DOHH2 (cell line): ENCODE results near the gene MC3R.

Experiments
- H3F3A ChIP-seq: fragments of 200-600 bp; sonication (generic), shearing (Covaris generic); 2 replicates; pipeline ENCODE4 v1.6.0; 2016; ENCODE audit warnings: antibody characterized with exemption, mild to moderate bottlenecking; ENCODE audit not compliant: control insufficient read depth, insufficient read depth
- H3K27ac ChIP-seq: fragments of 200-600 bp; sonication (generic); 2 replicates; pipeline ENCODE4 v1.5.1; 2014; ENCODE audit warnings: low read depth, mild to moderate bottlenecking, low read length, moderate library complexity
- H3K27me3 ChIP-seq: fragments of 200-600 bp; sonication (generic); 2 replicates; pipeline ENCODE4 v1.6.1; 2014; ENCODE audit warnings: mild to moderate bottlenecking, low read length, mixed read lengths; ENCODE audit not compliant: control insufficient read depth
- H3K36me3 ChIP-seq: fragments of 200-600 bp; sonication (generic); 2 replicates; pipeline ENCODE4 v1.6.1; 2014; ENCODE audit warnings: mild to moderate bottlenecking, low read length, moderate library complexity, mixed read lengths; ENCODE audit not compliant: control insufficient read depth
- H3K4me1 ChIP-seq: fragments of 200-600 bp; sonication (generic); 2 replicates; pipeline ENCODE4 v1.6.1; 2014; ENCODE audit warnings: mild to moderate bottlenecking, low read length, mixed read lengths; ENCODE audit not compliant: control insufficient read depth
- H3K4me2 ChIP-seq: fragments of 200-600 bp; sonication (generic); 2 replicates; pipeline ENCODE4 v1.6.0; 2014; ENCODE audit warnings: mild to moderate bottlenecking, low read length, moderate library complexity
- H3K4me3 ChIP-seq: fragments of 200-600 bp; sonication (generic); 2 replicates; pipeline ENCODE4 v1.5.1; 2014; ENCODE audit warnings: mild to moderate bottlenecking, low read length, mixed read lengths
- H3K79me2 ChIP-seq: fragments of 200-600 bp; sonication (generic); 2 replicates; pipeline ENCODE4 v1.6.1; 2014; ENCODE audit warnings: mild to moderate bottlenecking, low read length, mixed read lengths; ENCODE audit not compliant: control insufficient read depth
- H3K9me2 ChIP-seq: fragments of 200-600 bp; sonication (generic); replicated peaks from 2 replicates; pipeline ENCODE4 v1.6.1; 2014; ENCODE audit warnings: mild to moderate bottlenecking, low read length, mixed read lengths; ENCODE audit not compliant: control insufficient read depth
- H3K9me3 ChIP-seq: fragments of 200-600 bp; sonication (generic); 2 replicates; pipeline ENCODE4 v1.6.1; 2014; ENCODE audit warnings: antibody characterized with exemption, low read length, mixed read lengths; ENCODE audit not compliant: control insufficient read depth, insufficient read depth
- H4K20me1 ChIP-seq: fragments of 200-600 bp; sonication (generic); 2 replicates; pipeline ENCODE4 v1.6.0; 2014; ENCODE audit warnings: low read depth, mild to moderate bottlenecking, antibody characterized with exemption, low read length, moderate library complexity; ENCODE audit not compliant: control insufficient read depth, insufficient read depth
- CTCF ChIP-seq: fragments of 200-600 bp; sonication (generic); IDR thresholded peaks from one replicate; pipeline ENCODE4 v1.5.1; 2014; ENCODE audit warnings: antibody characterized with exemption, mild to moderate bottlenecking, low read depth, low read length; ENCODE audit not compliant: poor library complexity, severe bottlenecking
- EZH2phosphoT487 ChIP-seq: fragments of 200-600 bp; sonication (generic); IDR thresholded peaks from 2 replicates; pipeline ENCODE4 v1.6.1; 2017; ENCODE audit warnings: borderline replicate concordance, mild to moderate bottlenecking, antibody characterized with exemption, low read length, moderate library complexity, mixed read lengths

MC3R gene

GRCh38 chr20:56259948-56260347 is 11.4 kb downstream of the MC3R start:
- Histone ChIP-seq H4K20me1 (no peaks in the 10 kb centered on the region), H3K79me2 (no peaks in the 10 kb centered on the region), H3F3A (no peaks in the 10 kb centered on the region), H3K4me3 (no peak overlapping the region), H3K36me3 (no peaks in the 10 kb centered on the region), H3K9me3 (no peaks in the 10 kb centered on the region), H3K4me2 (no peak overlapping the region), H3K27me3 (no peaks in the 10 kb centered on the region), H3K9me2 (no peaks in the 10 kb centered on the region), H3K4me1 (no peaks in the 10 kb centered on the region), H3K27ac (no peak overlapping the region)
- TF ChIP-seq EZH2phosphoT487, result no peak
- TF ChIP-seq CTCF, result no peak

- Histone ChIP-seq H3K36me3 (no peaks in the 10 kb centered on the region), H3K27me3 (no peaks in the 10 kb centered on the region), H4K20me1 (no peaks in the 10 kb centered on the region), H3K4me3 (no peak overlapping the region), H3K4me2 (no peak overlapping the region), H3K9me2 (no peaks in the 10 kb centered on the region), H3K9me3 (no peaks in the 10 kb centered on the region), H3K4me1 (no peaks in the 10 kb centered on the region), H3K27ac (no peak overlapping the region), H3K79me2 (no peaks in the 10 kb centered on the region), H3F3A (no peaks in the 10 kb centered on the region)
- no peak for TF ChIP-seq CTCF
- no peak for TF ChIP-seq EZH2phosphoT487
These were observed 20.0 kb downstream of the MC3R start for GRCh38 chr20:56268536-56268935.

- no peaks in the 10 kb centered on the region for H3K79me2 ChIP-seq
- no peak overlapping the region for H3K27ac ChIP-seq
- no peaks in the 10 kb centered on the region for H3F3A ChIP-seq
- H3K4me2 ChIP-seq, result no peak overlapping the region
- H4K20me1 ChIP-seq, result no peaks in the 10 kb centered on the region
- no peaks in the 10 kb centered on the region for H3K27me3 ChIP-seq
- TF ChIP-seq EZH2phosphoT487 (no peak), CTCF (no peak)
- H3K4me1 ChIP-seq, result no peaks in the 10 kb centered on the region
- no peak overlapping the region for H3K4me3 ChIP-seq
- H3K36me3 ChIP-seq, result no peaks in the 10 kb centered on the region
- H3K9me2 ChIP-seq, result no peaks in the 10 kb centered on the region
- no peaks in the 10 kb centered on the region for H3K9me3 ChIP-seq
These were observed 23.4 kb downstream of the MC3R start for GRCh38 chr20:56271974-56272373.

GRCh38 chr20:56273491-56273890 is 25.0 kb downstream of the MC3R start:
- Histone ChIP-seq H3F3A (no peaks in the 10 kb centered on the region), H4K20me1 (no peaks in the 10 kb centered on the region), H3K4me2 (no peak overlapping the region), H3K27ac (no peak overlapping the region), H3K36me3 (no peaks in the 10 kb centered on the region), H3K9me3 (no peaks in the 10 kb centered on the region), H3K4me3 (no peak overlapping the region), H3K9me2 (no peaks in the 10 kb centered on the region), H3K27me3 (no peaks in the 10 kb centered on the region), H3K79me2 (no peaks in the 10 kb centered on the region), H3K4me1 (no peaks in the 10 kb centered on the region)
- no peak for TF ChIP-seq CTCF
- TF ChIP-seq EZH2phosphoT487, result no peak
